Neural cell (in vitro differentiated cells): ENCODE measurements around the gene ZBTB7C. TPM values are rescaled to one million over a fixed set of nuclear protein-coding genes. Genes with fewer than 3 reads are reported as not detected.

Experiments
- H2AFZ ChIP-seq: fragments of 200-600, 300-800 bp; sonication (generic), shearing (Covaris generic); 2 replicates; pipeline ENCODE4 v1.6.0; 2014; ENCODE audit warnings: low read depth, mild to moderate bottlenecking, antibody characterized with exemption, low read length, moderate library complexity
- H3F3A ChIP-seq: fragments of 200-600 bp; shearing (Covaris generic); 2 replicates; pipeline ENCODE4 v1.6.1; 2016; ENCODE audit warnings: mild to moderate bottlenecking, moderate library complexity, mixed read lengths, antibody characterized with exemption, low read length; ENCODE audit not compliant: insufficient read depth, poor library complexity, severe bottlenecking
- H3K27ac ChIP-seq: fragments of 200-600, 300-800 bp; sonication (generic), shearing (Covaris generic); 2 replicates; pipeline ENCODE4 v1.5.1; 2014; ENCODE audit warnings: mild to moderate bottlenecking, low read length, moderate library complexity
- H3K27me3 ChIP-seq: fragments of 300-800, 200-600 bp; sonication (generic), shearing (Covaris generic); 2 replicates; pipeline ENCODE4 v1.6.0; 2014; ENCODE audit warnings: mild to moderate bottlenecking, low read depth, low read length, moderate library complexity; ENCODE audit not compliant: insufficient read depth
- H3K36me3 ChIP-seq: fragments of 300-800, 200-600 bp; sonication (generic), shearing (Covaris generic); 2 replicates; pipeline ENCODE4 v1.5.1; 2014; ENCODE audit warnings: mild to moderate bottlenecking, antibody characterized with exemption, low read length, moderate library complexity; ENCODE audit not compliant: insufficient read depth
- H3K4me2 ChIP-seq: fragments of 300-800, 200-600 bp; sonication (generic), shearing (Covaris generic); 2 replicates; pipeline ENCODE4 v1.6.0; 2014; ENCODE audit warnings: mild to moderate bottlenecking, low read length
- H3K4me3 ChIP-seq: fragments of 300-800, 200-600 bp; sonication (generic), shearing (Covaris generic); 2 replicates; pipeline ENCODE4 v1.5.1; 2014; ENCODE audit warnings: mild to moderate bottlenecking, low read length, moderate library complexity
- H3K79me2 ChIP-seq: fragments of 200-600 bp; shearing (Covaris generic); replicated peaks from 2 replicates; pipeline ENCODE4 v1.6.0; 2014; ENCODE audit warnings: mild to moderate bottlenecking, low read length, moderate library complexity; ENCODE audit not compliant: insufficient read depth
- H3K9ac ChIP-seq: fragments of 300-800, 200-600 bp; sonication (generic), shearing (Covaris generic); 2 replicates; pipeline ENCODE4 v1.6.1; 2016; ENCODE audit warnings: mild to moderate bottlenecking, low read length, mixed read lengths
- H3K9me2 ChIP-seq: fragments of 200-600 bp; shearing (Covaris generic); 2 replicates; pipeline ENCODE4 v1.6.1; 2016; ENCODE audit warnings: mild to moderate bottlenecking, low read length, mixed read lengths; ENCODE audit not compliant: insufficient read depth
- H3K9me3 ChIP-seq: fragments of 200-600, 300-800 bp; sonication (generic), shearing (Covaris generic); 2 replicates; pipeline ENCODE4 v1.6.1; 2016; ENCODE audit warnings: mild to moderate bottlenecking, mixed run types, low read length, moderate library complexity, mixed read lengths
- H4K20me1 ChIP-seq: fragments of 200-600 bp; shearing (Covaris generic); 2 replicates; pipeline ENCODE4 v1.6.1; 2016; ENCODE audit warnings: mild to moderate bottlenecking, mixed run types; ENCODE audit not compliant: insufficient read depth
- CTCF ChIP-seq: fragments of 450-650 bp; IDR thresholded peaks from 2 replicates; pipeline ENCODE4 v1.5.1; 2014; ENCODE audit warnings: antibody characterized with exemption, mild to moderate bottlenecking, moderate library complexity; ENCODE audit not compliant: poor library complexity, severe bottlenecking
- EP300 ChIP-seq: fragments of 450-650 bp; conservative IDR thresholded peaks from 2 replicates; pipeline ENCODE4 v1.6.1; 2014; ENCODE audit warnings: antibody characterized with exemption, mild to moderate bottlenecking, moderate library complexity; ENCODE audit not compliant: poor library complexity, severe bottlenecking
- EZH2 ChIP-seq: fragments of 200-600, 300-800 bp; shearing (Covaris generic), sonication (generic); IDR thresholded peaks from 2 replicates; pipeline ENCODE4 v1.6.1; 2014; ENCODE audit warnings: antibody characterized with exemption, low read length, borderline replicate concordance, mild to moderate bottlenecking; ENCODE audit not compliant: insufficient read depth, poor library complexity, severe bottlenecking
- MXI1 ChIP-seq: fragments of 450-650 bp; conservative IDR thresholded peaks from 2 replicates; pipeline ENCODE4 v1.6.1; 2014; ENCODE audit warnings: antibody characterized with exemption, mild to moderate bottlenecking; ENCODE audit not compliant: poor library complexity, severe bottlenecking
- POLR2AphosphoS5 ChIP-seq: IDR thresholded peaks from 2 replicates; pipeline ENCODE4 v1.6.1; 2012
- RAD21 ChIP-seq: fragments of 450-650 bp; conservative IDR thresholded peaks from 2 replicates; pipeline ENCODE4 v1.6.1; 2014; ENCODE audit warnings: antibody characterized with exemption, mild to moderate bottlenecking, moderate library complexity
- SMC3 ChIP-seq: fragments of 450-650 bp; conservative IDR thresholded peaks from 2 replicates; pipeline ENCODE4 v1.6.1; 2014; ENCODE audit warnings: antibody characterized with exemption, mild to moderate bottlenecking, moderate library complexity; ENCODE audit not compliant: poor library complexity
- TAF1 ChIP-seq: IDR thresholded peaks from 2 replicates; pipeline ENCODE4 v1.6.1; 2012; ENCODE audit warnings: low read depth
- polyA plus RNA-seq: library from polyadenylated mRNA; depleted of rRNA; stranded (reverse); fragments of >200 nt; gene quantifications from 2 replicates; pipeline ENCODE4 v1.2.3, GENCODE V29; 2014
- TF ChIP-seq, protein P1 (sequence below): IDR thresholded peaks from 2 replicates; pipeline ENCODE4 v1.6.1; 2012; ENCODE audit warnings: borderline replicate concordance

Gene ZBTB7C
- polyA plus RNA-seq, 1 donor from 2014 or later: 2.4 TPM

DNA sequence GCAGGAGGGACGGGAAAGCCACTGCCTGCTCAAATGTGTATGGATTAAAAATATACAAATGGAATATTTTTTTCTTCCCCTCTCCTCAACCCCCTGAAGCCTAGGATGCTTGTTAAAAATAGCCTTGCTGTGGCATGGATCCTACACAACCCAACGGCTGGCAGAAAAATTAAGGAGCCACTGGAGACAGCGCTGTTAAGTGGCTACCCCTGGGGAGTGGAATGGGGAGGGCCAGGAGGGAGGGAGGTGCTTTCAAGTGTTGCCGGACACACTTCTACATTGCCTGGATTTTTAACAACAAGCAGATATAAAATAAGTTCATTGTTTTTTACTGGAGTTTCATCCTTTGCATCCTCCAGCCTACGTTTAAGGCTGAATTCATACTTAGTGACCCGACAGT, 66.6 kb downstream of the ZBTB7C start:
- Histone ChIP-seq H3K9me3 (no peaks in the 10 kb centered on the region), H3K9me2 (no peaks in the 10 kb centered on the region), H3K79me2 (no peaks in the 10 kb centered on the region), H3K4me2 (no peak overlapping the region), H3K4me3 (no peak overlapping the region), H2AFZ (no peak overlapping the region), H3K27ac (no peak overlapping the region), H3K9ac (peak overlapping the region; percentile 15), H3K27me3 (no peaks in the 10 kb centered on the region), H4K20me1 (no peaks in the 10 kb centered on the region), H3F3A (no peaks in the 10 kb centered on the region), H3K36me3 (no peaks in the 10 kb centered on the region)
- TF ChIP-seq MXI1 (no peak), TAF1 (no peak), EP300 (no peak), CTCF (no peak), SMC3 (no peak), RAD21 (no peak), POLR2AphosphoS5 (no peak), EZH2 (no peak)
- TF ChIP-seq, protein P1, sequence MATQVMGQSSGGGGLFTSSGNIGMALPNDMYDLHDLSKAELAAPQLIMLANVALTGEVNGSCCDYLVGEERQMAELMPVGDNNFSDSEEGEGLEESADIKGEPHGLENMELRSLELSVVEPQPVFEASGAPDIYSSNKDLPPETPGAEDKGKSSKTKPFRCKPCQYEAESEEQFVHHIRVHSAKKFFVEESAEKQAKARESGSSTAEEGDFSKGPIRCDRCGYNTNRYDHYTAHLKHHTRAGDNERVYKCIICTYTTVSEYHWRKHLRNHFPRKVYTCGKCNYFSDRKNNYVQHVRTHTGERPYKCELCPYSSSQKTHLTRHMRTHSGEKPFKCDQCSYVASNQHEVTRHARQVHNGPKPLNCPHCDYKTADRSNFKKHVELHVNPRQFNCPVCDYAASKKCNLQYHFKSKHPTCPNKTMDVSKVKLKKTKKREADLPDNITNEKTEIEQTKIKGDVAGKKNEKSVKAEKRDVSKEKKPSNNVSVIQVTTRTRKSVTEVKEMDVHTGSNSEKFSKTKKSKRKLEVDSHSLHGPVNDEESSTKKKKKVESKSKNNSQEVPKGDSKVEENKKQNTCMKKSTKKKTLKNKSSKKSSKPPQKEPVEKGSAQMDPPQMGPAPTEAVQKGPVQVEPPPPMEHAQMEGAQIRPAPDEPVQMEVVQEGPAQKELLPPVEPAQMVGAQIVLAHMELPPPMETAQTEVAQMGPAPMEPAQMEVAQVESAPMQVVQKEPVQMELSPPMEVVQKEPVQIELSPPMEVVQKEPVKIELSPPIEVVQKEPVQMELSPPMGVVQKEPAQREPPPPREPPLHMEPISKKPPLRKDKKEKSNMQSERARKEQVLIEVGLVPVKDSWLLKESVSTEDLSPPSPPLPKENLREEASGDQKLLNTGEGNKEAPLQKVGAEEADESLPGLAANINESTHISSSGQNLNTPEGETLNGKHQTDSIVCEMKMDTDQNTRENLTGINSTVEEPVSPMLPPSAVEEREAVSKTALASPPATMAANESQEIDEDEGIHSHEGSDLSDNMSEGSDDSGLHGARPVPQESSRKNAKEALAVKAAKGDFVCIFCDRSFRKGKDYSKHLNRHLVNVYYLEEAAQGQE: no peak

DNA sequence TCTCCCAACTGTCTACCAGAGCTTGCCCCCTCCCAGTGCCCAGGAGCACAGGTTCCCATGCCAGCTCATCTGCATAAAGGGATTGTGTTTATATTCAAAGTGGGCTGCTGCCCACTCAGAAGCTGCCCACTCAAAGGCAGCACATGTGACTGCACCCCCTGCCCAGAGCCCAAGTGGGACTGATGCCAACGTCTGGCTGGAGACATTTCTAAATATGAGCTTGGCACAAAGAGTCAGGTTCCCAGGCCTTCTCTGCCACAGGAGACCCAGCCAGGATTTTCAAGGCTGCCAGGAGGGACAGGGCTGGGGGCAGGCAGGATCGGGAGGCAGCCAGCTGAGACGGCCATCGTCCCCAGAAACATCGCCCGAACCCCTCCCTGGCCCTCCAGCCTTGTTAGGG, 67.1 kb downstream of the ZBTB7C start:
- Histone ChIP-seq H2AFZ (no peak overlapping the region), H3K27me3 (no peaks in the 10 kb centered on the region), H3K4me3 (no peak overlapping the region), H3F3A (no peaks in the 10 kb centered on the region), H4K20me1 (no peaks in the 10 kb centered on the region), H3K9ac (peak overlapping the region; percentile 15), H3K79me2 (no peaks in the 10 kb centered on the region), H3K4me2 (no peak overlapping the region), H3K9me2 (no peaks in the 10 kb centered on the region), H3K36me3 (no peaks in the 10 kb centered on the region), H3K27ac (no peak overlapping the region), H3K9me3 (no peaks in the 10 kb centered on the region)
- TF ChIP-seq POLR2AphosphoS5: no peak
- no peak for TF ChIP-seq CTCF
- no peak for TF ChIP-seq RAD21
- no peak for TF ChIP-seq MXI1
- TF ChIP-seq EZH2: no peak
- no peak for TF ChIP-seq EP300
- TF ChIP-seq SMC3: no peak
- TF ChIP-seq, protein P1: no peak
- no peak for TF ChIP-seq TAF1
